GM21576 (cell line): ENCODE measurements around the gene DSCAML1.

Experiments
- ATAC-seq: cut with Tn5 transposase; IDR thresholded peaks from one replicate; pipeline ENCODE4 v1.9.1; 2021; ENCODE audit warnings: mild to moderate bottlenecking, moderate library complexity; ENCODE audit not compliant: unreplicated experiment

DSCAML1 gene

DNA sequence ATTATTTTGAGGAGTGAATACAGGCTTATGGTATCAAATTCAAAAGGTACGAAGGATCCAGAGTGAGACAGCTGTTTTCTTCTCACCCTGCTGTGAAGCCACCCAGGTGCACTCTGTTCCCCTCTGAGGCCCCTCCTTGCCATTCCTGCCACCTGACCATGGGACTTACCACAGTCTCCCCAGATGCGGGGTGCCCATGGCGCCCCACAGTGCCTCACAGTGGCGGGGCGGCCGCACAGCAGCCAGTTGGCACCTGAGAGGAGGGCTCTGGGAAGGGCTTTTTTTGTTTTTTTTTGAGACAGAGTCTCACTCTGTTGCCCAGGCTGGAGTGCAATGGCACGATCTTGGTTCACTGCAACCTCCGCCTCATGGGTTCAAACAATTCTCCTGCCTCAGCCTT, 317.6 kb downstream of the DSCAML1 start:
- ATAC-seq: no peak

DNA sequence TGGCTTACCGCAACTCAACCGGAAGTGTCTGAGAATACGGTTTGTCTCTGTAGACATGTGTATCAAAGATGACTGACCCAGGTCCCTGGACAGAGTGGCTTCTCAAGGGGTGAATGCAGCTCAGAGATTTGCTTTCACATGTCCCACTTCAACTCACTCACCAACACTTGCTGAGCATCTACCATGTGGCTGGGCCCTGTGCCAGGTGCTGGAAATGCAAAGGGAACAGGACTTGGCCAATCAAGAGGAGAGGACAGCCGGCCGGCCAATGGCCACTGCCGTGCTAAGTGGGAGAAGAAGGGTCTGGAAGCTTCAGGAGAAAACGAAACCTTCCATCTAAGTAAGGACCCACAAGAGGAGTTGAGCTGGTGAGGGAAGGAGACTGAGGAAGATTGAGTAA, 318.1 kb downstream of the DSCAML1 start:
- ATAC-seq: no peak

DNA sequence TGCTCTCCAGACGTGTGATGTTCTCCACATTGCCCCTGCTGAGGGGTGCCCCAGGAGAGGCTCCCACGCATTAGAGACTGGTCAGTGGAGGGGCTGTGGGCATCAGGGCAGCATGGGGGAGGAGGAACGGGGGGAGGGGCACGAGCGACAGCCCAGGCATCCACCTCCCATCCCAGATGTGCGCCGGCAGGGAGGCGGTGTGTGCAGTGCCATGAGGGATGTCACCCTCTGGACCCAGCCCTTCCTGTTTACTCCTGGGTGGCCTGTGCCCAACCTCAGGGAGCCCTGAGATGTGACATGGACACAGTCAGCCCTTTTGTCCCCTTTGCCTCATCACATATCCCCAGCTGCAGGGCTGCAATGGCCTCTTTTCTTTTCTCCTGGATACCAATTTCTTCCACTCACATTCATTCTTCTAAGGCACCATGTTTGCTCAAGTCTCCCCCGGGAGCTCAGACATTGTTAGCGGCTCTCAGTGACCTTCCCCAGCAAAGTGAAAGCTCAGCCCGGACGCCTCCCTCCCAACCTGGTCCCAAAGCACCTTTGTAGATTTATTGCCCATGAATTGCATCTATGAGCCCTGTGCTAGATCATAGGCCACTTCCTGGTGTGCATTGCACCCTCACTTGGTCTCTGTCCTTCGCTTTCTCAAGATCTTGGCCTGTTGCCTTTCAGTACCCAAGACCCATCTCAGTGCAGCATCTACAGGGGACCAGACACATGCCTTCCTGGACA, 318.7 kb downstream of the DSCAML1 start:
- ATAC-seq: no peak

DNA sequence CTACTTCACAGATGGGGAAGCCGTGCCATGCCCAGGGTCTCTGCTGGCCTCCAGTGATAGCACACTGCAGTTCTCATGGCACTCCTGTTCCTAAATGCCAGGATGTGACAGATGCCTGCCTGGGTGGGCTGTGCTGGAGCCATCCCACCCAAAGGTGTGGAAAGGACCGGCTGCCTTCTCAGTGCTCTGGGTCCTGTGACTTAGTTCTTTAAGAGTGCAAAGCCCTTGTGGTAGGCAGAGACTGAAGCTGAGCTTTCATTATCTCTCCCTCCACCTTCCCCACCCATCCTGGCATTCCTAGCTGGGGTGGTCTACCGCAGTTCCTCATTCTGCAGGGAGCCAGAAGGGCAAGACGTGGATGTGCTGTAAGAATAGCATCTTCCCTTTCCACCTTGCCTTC, 319.3 kb downstream of the DSCAML1 start:
- ATAC-seq: no peak

DNA sequence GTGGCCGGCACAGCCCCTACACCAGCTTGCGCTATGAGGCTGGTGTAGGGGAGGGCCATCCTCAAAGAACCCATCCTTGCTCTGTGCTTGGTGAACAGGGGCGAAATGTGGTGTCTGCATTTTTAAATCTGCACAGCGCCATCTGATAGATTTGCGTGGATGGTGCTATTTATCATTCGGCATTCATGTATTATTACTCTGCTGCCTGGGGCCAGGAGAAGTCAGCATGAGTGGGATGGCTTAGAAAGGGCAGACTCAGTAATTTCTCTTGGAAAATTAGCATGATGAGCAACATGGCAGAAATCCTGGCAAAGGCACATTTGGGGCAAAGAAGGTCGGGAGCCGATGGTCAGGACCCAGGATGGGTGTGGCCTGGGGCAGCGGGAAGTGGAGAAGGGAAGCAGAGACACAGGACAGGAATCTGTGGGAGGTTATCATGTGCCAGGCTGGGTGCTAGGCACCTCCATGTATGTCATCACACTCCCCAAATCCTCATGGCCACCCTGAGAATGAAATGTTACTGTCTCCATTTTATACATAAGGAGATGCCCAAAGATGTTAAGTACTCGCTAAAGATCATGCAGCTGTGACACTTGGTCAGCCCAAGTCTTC, 320.4 kb downstream of the DSCAML1 start:
- ATAC-seq: no peak

DNA sequence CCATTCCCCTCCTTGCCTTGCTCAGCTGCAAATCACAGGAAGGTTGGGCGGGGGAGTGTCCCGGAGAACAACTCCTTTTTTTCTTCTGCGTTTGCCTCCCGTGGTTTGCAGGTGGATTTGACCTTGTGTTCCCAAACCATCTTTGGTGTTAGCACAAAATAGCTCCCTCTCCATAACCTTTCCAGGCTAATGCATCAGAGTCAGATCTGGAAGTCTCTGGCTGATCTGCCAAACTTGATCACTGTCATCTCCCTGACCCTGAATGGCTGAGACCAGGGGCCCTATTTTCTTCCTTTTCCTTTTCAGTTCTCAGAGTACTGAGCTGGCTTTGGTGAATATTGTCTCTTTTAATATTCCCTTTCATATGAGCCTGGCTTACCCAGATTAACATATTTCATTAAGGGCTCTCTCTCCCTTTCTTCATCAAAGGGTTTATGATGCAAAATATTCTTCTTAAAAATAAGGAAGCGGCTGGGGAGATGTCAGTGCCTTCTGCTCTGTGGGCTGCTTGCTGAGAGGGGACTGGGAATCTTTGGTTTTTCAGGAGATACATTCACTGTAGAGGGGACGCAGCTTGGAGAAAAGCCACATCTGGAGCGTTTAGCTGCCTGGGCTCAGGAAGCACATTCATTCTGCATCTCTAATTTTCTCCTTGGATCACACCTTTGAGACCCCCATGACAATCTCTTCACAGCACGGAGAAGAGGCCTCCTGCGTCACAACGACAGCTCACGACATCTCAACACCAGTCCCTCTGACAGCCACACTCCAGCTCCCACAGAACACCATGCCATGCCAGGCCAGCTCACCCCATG, 321.1 kb downstream of the DSCAML1 start:
- ATAC-seq: no peak

DNA sequence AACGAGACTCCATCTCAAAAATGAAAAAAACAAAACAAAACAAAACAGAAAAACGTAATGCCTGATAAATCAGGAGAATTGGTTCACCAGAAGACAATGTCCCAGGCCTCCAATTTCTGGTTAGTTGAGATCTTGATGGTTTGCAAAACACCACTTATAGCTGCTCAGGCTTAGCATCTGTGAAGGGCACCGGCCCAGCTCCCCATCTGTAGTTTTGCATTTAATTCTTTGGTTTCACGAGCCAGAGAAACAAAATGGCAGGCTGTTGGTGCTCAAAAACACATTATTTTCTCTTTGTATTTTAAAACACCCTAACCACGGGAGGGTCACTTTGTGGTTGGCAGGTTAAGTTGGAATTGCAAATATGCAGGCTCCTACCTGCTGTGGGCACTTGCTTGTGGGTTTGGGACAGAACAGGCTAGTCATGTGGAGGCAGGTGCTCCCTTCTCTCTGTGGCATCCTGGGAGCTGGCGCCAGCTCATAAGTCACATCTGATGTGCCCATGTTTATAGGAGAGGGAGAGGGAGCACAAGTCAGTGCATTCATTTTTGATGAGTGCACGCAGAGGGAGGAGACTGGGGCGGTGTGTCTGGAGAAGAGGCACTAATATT, 323.4 kb downstream of the DSCAML1 start:
- no peak for ATAC-seq

DNA sequence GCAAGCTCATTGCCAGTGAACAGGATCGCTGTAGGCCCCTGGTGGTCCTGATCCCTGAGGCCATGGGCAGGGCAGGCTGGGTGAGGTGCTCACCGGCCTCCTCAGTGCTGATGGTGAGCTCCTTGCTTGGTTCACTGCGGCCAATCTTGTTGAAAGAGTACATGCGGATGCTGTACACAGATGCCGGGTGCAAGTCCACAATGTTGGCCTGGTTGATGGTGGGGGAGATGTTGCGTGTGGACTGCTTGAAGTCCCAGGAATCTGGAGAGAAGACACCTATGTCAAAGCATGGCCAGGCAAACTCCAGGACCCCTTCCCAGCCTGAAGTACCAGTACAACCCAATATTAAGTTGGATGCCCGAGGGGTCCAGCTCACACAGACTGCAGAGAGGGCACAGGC, 325.2 kb downstream of the DSCAML1 start:
- no peak for ATAC-seq

DNA sequence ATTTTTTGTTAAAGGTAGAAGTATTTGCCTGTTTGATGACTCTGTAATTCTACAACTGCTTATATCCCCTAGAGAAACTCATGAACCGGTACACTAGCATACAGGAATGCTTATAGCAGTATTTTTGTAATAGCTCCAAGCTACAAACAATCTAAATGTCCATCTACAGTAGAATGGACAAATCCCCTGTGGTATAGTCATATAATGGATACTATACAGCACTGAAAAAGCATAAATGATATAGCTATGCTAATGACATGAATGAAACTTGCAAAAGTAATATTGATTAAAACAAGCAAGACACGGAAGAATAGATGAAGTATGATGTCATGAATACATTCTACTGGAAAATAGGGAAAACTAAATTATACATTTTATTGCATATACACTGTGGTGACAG, 326.4 kb downstream of the DSCAML1 start:
- ATAC-seq: no peak

DNA sequence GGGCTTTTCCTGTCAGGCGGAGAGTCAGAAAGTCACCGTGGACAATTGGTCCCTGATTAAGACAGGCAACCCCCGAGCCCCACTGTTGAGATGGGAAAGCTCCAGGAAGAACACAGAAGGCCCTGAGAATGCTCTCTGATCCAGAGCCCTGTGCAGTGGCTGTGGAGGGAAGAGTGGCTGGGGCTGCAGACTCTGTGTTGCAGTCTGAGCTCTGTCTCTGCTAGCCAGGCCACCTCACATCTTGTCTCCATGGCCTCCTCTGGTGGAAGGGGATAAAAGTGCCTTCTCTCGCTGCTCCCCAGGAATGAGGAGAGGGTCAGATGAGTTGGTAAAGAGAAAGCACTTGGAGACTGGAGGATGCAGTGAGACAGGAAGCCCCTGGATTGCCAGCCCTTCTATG, 328.1 kb downstream of the DSCAML1 start:
- ATAC-seq: no peak

DNA sequence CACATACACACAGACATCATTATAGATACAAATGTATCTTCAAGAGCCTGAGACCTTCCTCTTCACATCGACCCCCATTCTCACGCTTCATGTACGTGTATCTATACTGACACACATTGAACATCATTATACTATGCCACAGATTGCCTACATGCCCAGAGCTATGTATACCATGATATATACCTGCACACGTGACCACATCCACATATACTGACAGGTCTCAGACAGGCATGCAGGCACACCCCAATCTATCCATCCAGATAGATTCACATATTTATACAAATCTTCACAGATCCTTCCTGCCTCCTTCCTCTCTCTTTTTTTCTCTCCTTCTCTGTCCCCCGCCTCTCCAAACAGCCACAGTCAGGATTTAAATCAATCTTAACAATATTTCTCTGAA, 329.2 kb downstream of the DSCAML1 start:
- ATAC-seq: no peak

DNA sequence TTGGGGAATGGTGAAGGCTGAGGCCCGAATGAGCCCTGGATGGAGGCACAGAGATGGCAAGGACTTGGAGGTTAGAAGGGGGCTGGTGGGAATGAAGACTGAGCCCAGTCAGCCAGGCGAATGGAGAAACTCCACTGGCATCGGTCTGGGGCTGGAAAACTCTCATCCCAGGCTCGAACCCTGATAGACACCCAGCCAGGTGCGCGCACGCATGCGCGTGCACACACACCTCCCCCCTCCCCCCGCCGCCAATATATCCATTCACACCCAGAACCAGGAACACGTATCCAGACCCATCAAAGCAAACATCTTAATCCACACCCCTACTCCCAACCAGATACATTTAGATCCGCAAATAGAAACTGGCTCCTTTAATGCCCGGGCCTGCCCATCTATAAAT, 330.1 kb downstream of the DSCAML1 start:
- ATAC-seq: no peak

DNA sequence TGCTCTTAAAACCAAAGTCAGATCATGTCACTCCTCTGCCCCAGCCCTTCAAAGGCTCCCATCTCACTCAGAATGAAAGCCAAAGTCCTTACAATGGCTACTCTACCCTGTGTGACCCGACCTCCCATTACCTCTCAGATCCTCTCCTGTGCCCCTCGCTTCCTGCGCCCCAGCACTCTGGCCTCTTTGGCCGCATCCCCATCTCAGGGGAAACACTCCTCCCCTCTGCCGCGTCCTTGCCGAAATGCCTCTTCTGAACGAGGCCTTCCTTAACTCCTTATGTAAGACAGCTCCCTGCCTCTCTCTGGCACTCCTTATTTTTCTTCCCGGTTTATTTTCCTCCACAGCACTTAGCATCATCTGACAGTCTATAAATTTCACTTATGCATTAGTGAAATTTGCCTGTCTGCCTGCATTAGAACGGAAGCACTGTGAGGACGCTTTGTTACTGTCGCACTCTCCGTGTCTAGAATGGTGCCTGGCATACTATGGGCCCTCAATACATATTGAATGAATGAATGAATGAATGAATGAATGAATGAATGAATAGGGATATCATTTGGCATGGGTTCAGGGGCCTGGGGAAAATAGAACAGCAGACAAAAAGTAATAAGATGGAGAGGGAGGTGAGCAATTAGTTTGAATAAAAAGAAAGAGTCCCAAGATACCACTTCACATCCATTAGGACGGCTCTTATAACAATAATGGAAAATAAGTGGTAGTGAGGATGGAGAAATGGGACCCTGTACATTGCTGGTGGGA, 331.6 kb downstream of the DSCAML1 start:
- ATAC-seq: no peak

DNA sequence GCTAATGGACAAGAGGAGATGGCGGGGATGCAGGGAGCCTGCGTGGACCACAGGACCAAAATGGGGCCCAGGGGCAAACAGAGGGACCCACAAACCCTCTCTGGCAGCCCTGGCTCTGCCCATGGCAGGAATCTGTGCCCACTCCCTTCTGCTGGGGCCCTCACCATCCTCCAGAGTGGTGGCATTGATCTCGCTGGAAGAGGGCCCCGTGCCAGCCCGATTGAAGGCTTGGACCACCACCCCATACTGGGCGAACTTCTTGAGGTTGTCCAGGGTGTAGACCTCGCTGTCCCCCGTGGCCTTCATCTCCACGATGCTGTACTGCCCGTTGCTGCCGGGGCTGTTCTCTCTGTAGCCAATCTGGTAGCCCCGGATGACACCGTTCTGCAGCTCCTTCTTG, 332.2 kb downstream of the DSCAML1 start:
- no peak for ATAC-seq

DNA sequence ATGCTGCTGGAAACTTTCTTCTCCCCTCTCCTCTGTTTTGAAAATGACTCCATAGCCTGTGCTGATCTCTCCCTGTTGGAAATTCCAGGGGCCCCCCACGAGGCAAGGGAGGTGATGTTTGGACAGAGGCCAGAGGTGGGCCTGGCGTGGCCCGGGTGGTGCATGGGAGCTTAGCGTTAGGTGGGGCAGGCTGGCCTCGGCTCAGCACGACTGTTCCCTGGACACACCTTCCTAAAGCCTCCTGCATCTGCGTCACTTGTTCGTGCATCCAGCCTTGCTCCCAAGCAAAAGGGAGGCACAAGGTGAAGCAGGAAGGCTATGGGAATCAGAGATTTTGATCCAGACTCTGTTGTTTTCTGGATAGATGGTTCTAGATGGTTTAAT, 334.2 kb downstream of the DSCAML1 start:
- no peak for ATAC-seq

DNA sequence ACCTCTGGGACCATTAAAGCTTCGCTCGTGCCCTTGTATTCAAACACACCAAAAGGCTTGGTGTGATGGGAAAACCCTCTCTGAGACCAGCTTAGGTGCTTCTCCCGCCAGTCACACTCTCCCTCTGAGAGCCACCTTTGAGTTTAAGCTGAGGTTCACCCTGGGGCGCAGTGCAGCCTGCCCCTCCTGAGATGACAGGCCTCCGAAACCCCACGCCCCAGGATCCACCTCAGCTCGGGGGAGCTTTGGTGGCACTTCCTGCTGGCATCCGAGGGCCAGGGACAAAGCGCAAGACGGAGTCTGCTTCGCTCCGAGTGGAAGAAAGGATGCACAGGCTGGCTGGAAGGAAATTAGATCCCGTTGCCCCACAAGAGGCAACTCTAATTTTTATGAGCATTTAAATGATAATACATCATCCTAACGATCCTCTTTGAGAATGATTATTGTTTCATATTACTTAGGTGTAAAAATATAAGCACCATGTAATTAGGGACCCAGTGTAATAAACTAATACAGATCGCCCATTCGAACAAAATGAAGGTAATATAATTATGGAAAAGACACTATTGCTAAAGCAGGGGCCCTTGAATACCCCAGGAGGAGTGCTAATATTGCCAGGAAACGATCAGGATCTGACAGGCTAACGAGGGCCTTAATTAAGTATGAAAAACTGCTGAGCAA, 334.7 kb downstream of the DSCAML1 start:
- ATAC-seq: no peak

DNA sequence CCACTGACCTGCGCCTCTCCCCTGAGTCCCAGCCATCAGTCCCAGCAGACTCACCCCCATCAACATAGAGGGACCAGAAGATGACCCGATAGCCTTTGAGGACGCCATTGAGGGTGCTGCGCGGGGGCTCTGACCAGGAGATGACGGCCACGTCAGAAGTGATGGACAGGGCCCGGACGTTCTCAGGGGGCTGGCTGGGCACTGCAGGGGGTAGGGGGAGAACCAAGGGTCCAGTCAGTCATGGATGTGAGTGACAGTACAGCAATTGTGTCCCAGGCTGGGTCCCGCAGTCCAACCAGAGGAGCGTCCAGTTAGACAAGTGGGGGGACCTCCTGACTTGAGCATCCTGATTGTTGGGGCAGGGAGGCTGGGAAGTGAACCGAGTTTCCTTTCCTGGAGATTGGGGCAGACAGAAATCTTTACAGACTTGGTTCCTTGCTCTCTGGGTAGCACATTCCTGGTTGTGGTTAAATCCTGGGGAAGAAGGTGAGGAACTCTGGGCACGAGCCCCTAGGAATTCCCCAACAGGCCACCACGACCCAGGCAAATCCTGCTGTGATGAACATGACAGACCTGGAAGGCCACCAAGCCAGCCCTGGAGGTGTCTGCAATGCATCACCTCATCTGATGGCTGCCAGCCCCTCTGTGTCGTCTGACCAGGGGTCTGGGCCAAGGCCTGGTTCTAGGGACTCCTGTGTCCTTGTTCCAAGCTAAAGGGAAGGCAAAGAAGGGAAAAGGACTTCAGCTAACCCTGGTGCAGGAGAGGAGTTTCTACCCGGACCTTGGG, 335.4 kb downstream of the DSCAML1 start:
- no peak for ATAC-seq

DNA sequence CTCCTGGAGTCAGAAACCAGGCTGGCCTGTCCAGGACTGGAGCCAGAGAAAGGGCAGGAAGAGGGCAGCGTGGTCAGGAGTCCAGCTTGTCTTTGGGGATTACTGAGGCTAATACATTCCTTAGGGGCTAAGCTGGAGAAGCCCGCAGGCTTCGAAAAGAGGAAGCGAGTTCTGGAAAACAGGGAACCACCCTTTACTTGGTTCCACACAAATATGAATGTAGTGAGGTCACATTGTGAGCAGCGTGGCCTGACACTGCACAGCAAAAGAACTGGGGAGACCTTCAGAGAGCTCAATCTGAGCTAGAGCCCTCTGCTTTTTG, 337.1 kb downstream of the DSCAML1 start:
- no peak for ATAC-seq

DNA sequence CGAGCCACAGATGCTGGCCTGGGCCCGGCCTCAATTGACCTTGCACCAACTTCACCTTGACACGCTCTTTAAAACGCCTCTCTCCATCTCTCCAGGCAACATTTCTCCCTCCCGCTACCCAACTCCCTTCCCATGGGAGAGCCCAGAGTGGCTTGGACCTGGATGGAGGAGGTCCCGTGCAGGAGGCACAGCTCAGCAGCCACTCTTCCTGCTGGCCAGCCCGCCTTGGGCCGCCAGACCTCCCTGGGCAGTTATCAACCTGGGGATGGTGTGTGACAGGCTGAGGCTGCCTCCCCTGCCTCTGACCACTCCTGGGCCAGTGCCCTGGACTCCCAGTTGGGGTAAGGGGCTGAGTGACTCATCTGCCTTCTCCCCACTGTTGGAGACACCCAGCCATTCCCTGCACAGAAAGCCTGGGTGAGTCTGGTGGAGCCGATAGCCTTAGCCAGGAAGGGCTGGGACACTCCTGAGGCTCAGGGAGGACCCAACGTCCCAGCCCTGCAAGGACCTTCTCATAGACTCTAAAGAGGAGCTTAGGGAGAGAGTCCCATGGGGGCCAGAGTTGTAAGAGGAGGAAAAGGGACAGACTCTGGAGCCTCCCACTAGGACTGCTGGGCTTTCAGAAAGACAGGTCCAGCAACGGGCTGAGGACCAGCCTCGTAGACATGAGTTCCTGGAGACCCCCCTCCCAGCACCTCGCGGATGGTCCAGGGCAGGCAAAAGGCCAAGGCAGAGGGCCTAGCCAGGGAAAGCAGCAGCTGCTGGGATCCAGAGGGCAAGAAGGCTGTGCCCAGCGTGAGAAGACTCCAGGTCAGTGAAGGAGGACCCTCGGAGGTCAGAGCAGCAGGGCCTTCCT, 337.7 kb downstream of the DSCAML1 start:
- ATAC-seq: no peak
